Retina (tissue), 1 donor: ENCODE measurements around the gene SH3BP4.

Experiments
- DNase-seq: peaks from one replicate; pipeline ENCODE4 v3.0.0-alpha.2; 2016

Gene SH3BP4

DNA sequence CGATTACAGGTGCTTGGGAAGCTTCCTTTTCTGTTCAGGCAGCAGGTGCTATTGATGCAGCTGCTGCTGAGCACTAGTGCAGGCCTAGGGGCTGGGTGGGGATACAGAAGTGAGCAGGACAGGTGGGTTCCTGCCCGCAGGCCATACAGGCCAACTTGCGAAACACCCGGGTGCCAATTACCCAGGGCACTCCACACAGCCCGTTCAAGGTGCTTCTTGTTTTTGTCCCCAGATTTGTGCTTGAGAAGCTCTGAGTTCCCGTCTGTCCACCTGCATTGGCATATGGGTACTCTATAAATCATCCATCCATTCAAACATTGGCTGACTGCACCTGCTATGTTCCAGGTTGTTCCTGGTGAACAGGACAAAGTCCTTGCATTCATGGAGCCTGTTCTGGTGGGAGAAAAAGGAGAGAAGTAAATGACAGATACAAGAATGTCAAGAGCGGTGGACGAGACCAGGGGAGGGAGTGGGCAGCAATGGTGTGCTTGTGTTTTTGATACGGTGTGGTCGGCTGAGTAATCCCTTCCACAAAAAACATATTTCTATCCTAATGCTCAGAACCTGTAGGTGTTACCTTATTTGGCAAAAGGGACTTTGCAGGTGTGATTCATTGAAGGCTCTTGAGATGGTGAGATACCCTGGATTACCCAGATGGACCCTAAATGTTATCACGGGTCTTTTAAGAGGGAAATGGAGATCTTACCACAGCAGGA lies 31.4 kb downstream of the SH3BP4 start:
- no peak for DNase-seq

DNA sequence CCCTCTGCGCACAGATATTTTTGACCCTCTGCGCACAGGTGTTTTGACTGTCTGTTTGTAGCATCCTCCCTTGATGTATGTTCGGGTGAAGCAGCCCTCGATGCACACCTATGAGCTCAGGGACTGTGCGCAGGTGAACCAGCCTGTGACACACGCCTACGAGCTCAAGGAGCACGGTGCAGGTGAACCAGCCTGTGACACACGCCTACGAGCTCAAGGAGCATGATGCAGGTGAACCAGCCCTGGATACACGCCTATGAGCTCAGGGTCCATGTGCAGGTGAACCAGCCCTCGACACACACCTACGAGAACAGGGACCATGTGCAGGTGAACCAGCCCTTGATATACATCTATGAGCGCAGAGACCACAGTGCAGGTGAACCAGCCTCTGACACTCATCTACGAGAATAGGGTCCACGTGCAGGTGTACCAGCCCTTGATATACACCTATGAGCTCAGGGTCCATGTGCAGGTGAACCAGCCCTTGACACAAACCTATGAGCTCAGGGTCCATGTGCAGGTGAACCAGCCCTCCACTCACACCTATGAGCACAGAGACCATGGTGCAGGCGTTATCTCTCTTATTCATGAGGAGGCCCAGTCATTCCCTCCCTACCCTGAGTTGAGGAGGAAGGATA lies 33.9 kb downstream of the SH3BP4 start:
- no peak for DNase-seq

DNA sequence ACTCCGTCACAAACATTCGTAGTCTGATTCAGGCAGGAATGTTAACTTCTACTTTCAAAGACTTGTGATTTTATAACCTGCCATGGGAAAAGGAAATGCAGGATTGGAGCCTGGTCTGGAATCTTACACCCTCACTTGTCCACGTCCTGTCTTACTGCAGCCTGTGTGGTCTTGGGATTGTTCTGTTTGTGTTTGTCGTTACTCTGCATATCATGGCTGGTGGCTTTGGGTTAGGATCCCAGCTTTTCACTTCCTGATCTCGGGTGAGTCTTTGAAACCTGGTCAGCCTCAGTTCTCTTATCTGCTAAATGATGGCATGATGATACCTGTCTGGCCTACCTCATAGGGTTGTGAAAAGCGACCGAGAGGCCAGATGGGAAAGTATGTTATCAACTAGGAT lies 34.6 kb downstream of the SH3BP4 start:
- DNase-seq: no peak

DNA sequence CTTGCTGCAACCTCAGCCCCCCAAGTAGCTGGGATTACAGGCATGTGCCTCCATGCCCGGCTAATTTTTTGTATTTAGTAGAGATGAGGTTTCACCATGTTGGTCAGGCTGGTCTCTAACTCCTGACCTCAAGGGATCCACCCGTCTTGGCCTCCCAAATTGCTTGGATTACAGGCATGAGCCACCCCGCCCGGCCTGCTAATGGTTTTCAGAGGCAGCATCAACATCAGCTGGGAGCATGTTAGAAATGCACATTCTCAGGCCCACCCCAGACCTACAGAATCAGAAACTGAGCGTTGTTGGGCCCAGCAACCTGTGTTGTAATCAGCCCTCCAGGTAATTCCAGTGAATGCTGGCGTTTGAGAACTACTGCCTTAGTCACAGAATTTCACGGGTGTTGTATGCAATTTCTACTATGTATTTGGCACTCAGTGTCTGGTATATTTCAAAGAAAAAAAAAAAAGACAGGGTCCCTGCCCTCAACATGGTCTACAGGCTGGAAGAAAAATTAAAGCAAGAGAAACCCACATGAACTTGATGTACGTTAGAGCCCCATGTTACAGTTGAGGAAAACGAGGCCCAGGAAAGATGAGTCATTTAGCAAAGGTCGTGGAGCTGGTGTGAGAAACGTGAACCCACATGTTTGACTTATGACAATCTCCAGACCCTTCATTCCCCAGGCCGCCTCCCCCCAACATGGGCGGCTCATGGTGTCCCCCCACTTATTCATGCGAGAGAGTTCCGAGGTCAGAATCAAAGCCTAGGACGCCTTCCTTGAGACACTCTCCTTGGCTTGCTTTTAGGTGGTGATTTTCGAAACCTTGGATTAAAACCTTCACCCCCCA lies 35.3 kb downstream of the SH3BP4 start:
- DNase-seq: no peak

DNA sequence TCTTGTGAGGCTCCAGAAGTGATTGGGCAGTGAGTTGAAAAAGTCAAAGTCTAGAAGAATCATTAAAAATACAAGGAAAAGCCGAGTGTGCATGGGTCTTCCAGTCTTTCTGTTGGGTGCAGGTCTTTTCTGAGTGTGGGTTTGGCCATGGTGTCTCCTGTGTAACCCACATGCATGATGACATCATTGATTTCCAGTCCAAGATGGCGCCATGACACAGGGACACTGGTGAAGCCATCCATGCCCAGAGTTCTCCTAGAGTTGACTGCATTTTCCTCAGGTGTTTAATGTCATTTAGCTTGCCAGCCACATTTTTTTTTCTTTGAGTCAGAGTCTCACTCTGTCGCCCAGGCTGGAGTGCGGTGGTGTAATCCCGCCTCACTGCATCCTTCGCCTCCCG lies 35.9 kb downstream of the SH3BP4 start:
- no peak for DNase-seq

DNA sequence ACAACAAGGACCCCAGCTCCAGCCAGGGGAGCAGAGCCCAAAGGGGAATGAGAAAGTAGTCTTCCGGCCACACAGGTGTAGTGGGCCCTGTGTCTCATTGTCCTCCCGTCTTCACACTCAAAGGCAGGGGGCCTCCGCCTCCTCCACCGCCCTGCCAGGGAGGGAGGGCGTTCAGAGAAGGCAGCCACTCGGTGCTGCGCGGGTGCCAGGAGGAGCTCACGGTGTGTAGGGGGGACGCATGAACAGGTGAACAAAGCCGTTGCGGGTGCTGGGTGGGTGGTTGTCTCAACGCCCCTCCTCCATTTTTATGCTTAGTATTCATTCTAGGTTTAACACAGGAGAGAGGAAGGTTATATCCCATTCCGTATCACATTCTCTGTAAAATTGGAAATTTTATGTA lies 36.7 kb downstream of the SH3BP4 start:
- DNase-seq: no peak

DNA sequence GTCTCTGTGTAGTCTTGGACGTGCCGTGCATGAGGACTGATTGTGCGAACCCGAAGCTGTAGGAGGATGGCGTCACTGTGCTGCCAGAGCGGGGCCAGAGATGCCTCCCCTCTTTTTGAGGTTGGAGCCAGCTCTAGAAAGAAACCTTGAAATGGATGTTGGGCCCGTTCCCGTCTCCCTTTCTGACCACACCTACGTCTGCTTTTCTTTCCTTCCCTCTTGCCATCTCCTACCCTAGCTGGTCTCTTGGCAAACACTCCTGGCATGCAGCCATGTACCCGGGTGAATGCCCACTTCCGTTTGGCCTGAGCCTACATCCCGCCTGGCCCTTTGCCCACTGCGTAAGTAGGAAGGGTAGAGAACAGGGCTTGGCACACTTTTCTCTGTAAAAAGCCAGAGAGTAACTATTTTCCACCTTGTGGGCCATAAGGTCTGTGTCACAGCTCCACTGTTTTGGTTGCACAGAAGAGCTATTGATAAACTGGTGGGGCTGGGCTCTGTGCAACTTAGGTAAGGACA lies 37.4 kb downstream of the SH3BP4 start:
- DNase-seq: no peak

DNA sequence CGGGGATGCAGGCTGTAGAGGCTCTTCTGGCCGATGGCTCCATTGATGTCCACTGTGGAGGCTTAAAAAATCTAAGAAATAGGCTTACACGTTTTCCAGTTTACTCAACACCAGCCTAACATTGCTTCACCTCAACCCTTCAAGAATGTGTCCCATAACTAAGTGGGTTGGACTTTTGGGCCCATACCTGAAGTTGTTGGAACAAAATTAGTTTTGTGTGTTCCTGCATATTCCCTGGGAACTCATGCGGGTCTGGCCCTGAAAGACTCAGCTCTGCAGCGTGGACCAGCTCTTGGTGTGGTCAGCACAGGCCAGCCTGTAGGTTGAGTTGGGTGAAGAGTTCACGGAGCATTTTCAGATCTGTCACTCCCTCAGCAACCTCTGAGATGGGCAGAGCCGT lies 38.5 kb downstream of the SH3BP4 start:
- DNase-seq: no peak

DNA sequence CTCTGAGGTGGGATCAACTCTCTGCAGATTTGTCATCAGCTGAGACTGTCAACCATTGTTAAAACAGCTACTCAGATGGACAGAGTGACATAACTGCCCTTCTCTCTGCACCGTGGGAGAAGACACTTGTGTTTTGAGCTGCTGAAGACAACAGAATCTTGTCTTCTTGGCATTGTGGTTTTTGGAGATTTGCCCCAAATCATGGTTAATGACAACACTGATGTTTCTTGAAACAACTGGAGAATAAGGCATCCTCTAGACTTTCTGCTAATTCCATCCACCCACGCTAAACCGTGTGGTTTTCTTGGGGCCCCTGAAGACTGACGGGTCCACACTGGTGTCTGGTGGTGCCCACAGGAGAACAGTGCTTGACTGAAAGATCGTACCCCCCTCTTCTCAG lies 39.5 kb downstream of the SH3BP4 start:
- DNase-seq: no peak

DNA sequence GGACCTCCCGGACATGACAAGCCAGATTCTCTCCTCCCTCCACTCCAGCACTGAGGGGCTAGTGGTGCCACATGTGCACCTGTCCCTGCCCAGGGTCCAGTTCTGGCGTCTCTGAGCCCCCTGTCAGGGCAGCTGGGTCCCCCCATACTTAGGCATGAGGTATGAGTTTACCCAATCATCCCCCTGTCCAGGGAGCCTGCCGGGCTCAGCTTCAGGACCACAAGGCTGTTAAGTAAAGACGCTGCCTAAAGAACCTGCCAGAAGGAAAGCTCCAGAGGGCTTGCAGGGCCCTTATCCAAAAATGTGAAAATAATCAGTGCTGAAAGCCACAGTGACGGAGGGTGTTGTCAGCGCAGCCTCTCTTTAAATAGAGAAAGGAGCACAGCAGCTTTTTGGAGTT lies 40.0 kb downstream of the SH3BP4 start:
- DNase-seq: no peak

DNA sequence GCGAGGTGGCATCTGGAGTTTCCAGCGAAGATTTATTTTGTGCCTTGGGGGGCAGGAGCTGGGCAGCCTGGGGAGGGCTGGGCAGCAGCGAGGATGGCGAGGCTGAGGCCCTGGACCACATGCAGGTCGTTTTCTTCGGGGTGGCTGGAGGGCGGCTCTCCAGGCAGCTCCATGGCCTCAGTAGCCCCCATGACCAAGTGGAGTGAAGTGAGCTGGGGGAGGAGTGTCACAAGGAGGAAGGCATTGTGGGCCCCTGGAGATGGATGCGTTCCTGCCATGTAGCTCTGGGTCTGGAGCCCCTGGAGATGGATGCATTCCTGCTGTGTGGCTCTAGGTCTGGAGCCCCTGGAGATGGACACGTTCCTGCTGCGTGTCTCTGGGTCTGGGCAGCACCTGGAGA lies 40.4 kb downstream of the SH3BP4 start:
- no peak for DNase-seq

DNA sequence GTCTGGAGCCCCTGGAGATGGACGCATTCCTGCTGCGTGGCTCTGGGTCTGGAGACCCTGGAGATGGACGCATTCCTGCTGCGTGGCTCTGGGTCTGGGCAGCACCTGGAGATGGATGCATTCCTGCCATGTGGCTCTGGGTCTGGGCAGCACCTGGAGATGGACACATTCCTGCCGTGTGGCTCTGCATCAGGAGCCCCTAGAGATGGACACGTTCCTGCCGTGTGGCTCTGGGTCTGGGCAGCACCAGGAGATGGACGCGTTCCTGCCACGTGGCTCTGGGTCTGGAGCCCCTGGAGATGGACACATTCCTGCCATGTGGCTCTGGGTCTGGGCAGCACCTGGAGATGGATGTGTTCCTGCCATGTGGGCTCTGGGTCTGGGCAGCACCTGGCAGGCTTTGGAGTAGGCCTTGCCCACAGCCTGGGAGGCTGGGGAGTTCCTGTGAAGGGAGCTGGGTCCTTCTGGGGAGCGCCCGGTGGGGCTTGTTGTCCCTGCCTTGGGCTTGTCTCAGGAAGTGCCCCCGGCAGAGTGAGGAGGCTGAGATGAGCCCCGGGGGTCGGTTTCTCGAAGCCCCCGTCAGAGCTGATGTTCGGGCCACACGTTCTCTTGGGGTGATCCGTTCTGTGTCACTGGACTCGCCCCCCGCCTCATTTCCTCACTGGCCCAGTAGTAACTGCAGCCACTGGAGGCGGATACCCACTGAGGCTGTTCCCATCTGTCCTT lies 41.0 kb downstream of the SH3BP4 start:
- no peak for DNase-seq

DNA sequence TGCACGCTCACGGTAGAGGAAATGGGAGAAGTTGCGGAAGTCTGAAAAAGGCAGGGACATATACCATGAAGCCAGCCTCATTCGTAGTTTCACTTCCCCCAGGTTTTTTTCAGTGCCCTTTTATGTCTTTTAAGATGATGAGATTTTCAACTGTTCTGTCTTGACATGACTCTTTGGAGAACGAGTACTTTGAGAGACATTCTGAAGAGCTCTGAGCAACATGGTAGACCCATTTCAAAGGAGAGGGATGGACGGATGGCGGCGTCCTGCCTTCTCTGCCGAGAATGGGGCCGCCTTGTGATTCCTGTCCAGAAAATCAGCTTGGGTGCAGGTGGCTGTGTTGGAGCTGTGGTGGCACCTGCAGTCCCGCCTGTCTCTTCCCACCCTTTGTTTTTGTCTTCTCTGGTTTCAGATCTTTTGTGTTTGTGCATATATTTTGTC lies 41.7 kb downstream of the SH3BP4 start:
- DNase-seq: no peak

DNA sequence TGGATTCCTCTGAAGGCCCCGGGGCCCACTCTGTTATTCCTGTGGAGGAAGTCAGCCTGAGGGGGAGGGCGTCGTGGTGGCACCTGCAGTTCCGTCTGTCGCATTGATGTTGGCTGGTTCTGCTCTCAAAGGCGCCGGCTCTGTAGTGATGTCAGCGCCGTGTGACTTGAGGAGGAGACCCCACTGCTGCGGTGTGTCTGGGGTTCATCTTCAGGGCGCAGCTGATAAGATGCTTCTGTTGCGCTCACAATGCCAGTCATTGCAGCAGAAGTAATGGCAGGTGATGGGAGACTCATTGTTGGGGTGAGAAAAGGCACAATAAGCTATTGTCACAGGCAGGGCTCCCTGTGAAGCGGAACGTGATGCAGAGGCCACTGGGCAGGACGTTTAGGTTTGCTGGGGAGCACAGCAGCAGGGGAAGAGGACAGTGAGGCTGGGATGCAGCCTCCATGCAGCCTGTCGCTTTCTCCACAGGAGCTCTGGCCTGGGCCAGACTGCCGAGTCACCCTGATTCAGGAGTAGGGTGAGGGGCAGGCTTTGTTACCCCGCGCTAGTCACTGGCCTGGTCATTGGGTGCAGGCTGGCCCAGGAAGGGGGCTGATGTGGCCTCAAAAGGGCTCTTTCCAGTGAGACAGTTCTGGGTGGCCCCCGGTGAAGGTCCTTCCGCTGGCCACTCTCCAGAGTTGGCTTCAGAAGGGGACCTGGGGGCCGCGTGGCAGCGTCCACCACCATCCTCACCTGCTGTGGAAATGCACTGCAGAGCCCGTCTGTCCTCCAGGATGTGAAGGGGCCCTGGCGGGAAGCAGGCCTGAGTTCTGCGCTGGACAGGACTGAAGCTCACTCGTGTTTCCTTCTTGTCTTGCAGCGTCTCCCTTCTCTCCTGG lies 42.9 kb downstream of the SH3BP4 start:
- DNase-seq: peak; percentile 82

DNA sequence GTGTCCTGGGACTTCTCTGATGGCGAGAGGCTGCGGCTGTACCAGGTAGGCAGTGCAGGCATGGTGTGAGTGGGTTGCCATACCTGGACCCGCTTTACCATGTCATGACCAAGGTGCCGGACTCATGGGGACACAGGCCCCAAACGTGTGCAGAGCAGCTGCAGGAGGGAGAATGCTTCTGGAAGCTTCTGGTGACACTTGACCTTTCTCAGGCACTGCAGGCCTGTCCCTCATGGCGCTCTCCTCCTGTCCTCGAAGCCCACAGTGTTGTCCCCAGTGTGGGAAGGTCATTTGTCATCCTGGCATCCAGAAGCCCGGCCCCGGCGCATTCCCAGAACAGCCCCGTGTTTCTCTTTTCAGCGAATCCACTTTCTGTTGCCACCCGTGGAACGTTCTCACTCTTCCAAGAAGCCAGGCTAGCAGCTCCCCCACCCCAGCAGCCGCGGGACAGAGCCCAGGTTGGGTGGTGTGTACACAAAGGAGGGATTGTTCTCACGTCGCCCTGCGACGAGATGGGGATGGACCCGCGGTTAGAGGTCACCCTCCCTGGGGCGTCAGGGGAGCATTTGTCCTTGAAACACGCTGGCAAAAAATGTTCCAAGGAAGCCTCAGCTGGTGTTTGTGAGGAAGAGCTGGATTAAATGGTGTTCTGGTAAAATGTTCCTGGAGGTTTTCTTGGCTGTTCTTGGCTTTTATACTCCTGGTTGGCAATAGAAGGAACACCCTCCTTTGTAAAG lies 43.7 kb downstream of the SH3BP4 start:
- peak; percentile 64 for DNase-seq

DNA sequence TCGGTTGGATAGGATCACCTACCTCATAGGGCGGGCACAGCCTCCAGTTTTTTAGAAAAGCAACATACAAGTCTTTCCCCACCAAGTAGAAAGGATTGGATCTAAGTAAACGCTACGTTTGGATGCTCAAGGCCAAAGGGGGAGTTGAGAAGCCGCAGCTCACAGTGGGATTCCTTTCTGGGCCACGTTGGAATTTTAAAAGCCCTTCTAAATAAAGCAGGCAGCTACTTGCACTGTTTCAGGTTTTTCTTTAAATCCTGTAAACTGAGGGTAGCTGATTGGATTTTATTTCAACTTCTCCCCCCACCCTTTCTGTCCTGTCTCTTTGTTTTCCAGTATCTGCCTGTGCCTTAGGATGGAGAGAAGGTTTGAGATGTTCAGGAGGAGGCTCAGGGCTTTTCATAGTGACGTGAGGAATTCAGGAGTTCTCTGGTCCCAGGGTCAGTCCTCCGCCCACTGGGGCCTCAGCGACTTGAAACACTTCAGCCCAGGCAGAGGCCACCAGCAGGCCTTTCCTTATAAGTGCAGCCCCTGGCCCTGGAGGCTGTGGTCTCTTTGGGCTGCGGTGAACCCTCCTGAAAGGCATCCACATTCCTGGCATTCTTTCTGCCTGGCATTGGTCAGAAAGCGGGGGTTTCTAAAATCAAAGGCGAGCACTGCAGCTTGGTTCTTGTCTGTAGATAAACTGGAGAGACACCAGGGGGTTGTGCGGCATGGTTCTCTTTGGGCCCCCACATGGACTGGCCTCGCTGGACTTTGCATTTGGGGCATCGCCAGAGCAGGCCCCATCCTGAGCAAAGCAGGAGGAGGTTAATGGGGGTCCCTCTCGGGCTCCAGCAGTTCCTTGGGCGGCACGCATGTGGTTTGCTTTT lies 44.5 kb downstream of the SH3BP4 start:
- peak; percentile 55 for DNase-seq

DNA sequence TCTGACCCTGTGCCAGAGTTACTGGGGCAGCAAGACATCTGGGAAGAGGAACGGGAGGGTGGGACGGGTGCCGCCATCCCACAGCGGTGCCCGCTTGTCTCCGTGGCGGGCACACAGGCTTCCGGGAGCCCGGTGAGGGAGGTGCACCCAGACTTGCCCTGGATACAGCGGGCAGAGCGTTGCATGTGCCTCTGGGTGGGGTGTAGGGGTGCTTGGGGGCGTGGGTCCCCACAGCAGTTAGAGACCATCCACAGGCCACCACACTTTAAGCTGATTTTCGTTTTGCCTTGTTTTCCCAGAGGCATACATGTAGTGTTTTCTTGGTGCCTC lies 45.1 kb downstream of the SH3BP4 start:
- no peak for DNase-seq

DNA sequence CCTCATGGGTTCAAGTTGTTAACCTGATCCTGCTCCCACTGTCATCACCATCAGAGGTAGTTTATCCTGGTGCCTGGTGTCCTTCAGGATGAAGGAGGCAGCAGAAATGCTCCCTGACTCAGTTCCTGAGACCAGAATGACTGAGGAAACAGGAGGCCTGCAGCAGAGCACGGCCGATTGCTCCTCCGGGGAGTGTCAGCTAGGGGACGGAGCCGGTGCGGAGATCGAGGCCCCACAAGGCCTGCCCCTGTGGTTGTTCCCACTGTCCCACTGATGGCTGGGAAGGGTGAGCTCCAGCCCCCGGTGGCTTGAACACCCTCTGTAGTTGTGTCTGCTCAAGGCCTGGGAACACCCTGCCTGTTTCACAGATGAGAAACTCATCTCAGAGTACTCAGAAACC lies 45.6 kb downstream of the SH3BP4 start:
- no peak for DNase-seq

DNA sequence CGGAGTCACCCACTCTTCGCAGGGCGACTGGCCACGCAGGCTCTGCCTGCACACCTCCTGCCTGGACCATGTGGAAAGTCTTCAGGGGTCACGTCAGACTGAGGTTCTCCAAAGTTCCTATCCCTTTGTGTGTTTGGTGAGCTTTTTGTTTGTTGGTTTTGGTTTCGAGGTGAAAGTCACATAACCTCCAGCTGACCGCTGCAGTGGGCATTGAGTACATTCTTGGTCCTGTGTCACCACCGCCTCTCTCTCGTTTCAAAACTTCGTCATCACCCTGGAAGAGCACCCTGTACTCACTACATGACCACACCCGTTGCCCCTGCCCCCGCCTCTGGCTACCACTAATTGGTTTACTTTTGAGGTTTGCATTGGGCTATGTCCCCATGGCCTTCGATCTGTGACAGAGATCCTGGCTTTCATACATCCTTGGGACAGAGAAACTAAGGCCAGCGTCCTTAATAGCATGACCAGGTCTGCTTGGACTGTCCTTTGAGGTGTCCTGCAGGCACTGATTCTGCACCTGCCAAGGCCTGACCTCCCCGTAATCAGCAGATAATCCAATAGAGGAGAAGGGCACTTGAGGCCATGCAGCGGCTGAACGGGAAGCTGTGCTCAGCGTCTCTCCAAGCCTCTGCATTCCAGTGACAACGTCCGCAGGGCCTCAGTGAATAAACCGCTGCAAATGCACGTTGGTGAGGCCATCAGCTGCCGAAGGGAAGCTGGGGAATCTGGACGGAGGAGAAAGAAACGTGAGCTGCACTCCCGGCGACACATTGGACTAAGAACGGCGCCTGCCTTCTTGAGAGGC lies 46.8 kb downstream of the SH3BP4 start:
- DNase-seq: peak; percentile 60
